ENCODE measurements around the gene MAN1A1. TPM values are rescaled to one million over a fixed set of nuclear protein-coding genes. Genes with fewer than 3 reads are reported as not detected.

Gene MAN1A1
- total and polyA plus RNA-seq, 2 of the 8 experiments (the other 6 are each of a cell fraction or from before 2014, with no cell fraction given), result 1.8 to 5.4 TPM

- Histone ChIP-seq H3K4me3 (ENCODE audit: extremely low read depth in 1 of 4, insufficient read depth in 2 of 4, low read depth in 3 of 4, low read length in 4 of 4) (no peak overlapping the region), H3K79me1 (ENCODE audit: low read depth, low read length) (no peaks in the 10 kb centered on the region), H2BK15ac (ENCODE audit: low read length) (no peak overlapping the region), H4K8ac (ENCODE audit: extremely low read depth, insufficient read depth, low read length) (no peak overlapping the region), H3K23me2 (ENCODE audit: low read depth, low read length) (no peaks in the 10 kb centered on the region; the same call in 1 of the 2 replicates), H3K9ac (replicated peaks in 1 of 4; ENCODE audit: extremely low read depth in 1 of 4, low read depth in 3 of 4, low read length in 3 of 4) (no peak overlapping the region), H3K23ac (ENCODE audit: insufficient read length) (no peak overlapping the region), H2AFZ (ENCODE audit: low read length) (no peak overlapping the region), H3K9me3 (ENCODE audit: insufficient read depth in 2 of 2, low read depth in 1 of 2, low read length in 1 of 2) (no peaks in the 10 kb centered on the region), H4K91ac (replicated peaks; ENCODE audit: insufficient read length, low read length) (no peak overlapping the region), H3K4me2 (ENCODE audit: insufficient read depth in 1 of 2, low read depth in 2 of 2, low read length in 2 of 2) (no peak overlapping the region), H3K36me3 (ENCODE audit: control insufficient read depth in 2 of 4, insufficient read depth in 4 of 4, low read length in 3 of 4) (no peaks in the 10 kb centered on the region), H2AK5ac (ENCODE audit: low read depth, low read length) (no peak overlapping the region), H2BK120ac (replicated peaks; ENCODE audit: low read depth, low read length) (no peak overlapping the region), H3K27me3 (replicated peaks in 1 of 4; ENCODE audit: control insufficient read depth in 3 of 4, extremely low read depth in 1 of 4, insufficient read depth in 3 of 4, low read length in 3 of 4) (no peaks in the 10 kb centered on the region), H3K4me1 (replicated peaks in 1 of 4; ENCODE audit: control insufficient read depth in 3 of 4, insufficient read depth in 4 of 4, low read length in 3 of 4) (no peaks in the 10 kb centered on the region), H3K56ac (replicated peaks; ENCODE audit: insufficient read length, low read depth, low read length) (no peak overlapping the region), H2BK5ac (ENCODE audit: low read depth, low read length) (no peak overlapping the region), H3K27ac (ENCODE audit: low read depth, low read length) (no peak overlapping the region), H3K18ac (ENCODE audit: extremely low read depth, low read length) (no peak overlapping the region), H4K5ac (ENCODE audit: insufficient read length, low read depth, low read length) (no peak overlapping the region), H3K4ac (replicated peaks; ENCODE audit: insufficient read length, low read depth, low read length) (no peak overlapping the region), H4K20me1 (replicated peaks in 1 of 2; ENCODE audit: control insufficient read depth in 1 of 2, insufficient read depth in 2 of 2, low read length in 2 of 2) (no peaks in the 10 kb centered on the region), H3K79me2 (ENCODE audit: control insufficient read depth in 1 of 2, insufficient read depth in 2 of 2, low read length in 2 of 2) (no peaks in the 10 kb centered on the region), H2BK20ac (ENCODE audit: low read length) (no peak overlapping the region), H2BK12ac (ENCODE audit: low read depth, low read length) (no peak overlapping the region), H3K14ac (ENCODE audit: insufficient read length) (no peak overlapping the region)
- FAIRE-seq, result no peak
- 79% methylated on average over 3 of the region's 3 CpGs; no CpG with 5 or more reads in 1 of the 2 experiments for WGBS, 2 experiments (ENCODE audit: extremely low coverage in 1 of 2, insufficient coverage in 1 of 2, insufficient read length in 1 of 2, insufficient replicate concordance in 2 of 2, low coverage in 1 of 2, low lambda C conversion rate in 2 of 2, missing lambda C conversion rate in 1 of 2)
- no peak for DNase-seq (ENCODE audit: low read depth in 1 of 2, low spot score in 2 of 2)
- ChIA-PET CTCF (ENCODE audit: partially characterized antibody) (no interaction called here), POLR2A (ENCODE audit: partially characterized antibody) (no interaction called here)
- TF ChIP-seq SUZ12 (IDR thresholded peaks at IDR 0.05; ENCODE audit: low read length) (no peak), NRF1 (IDR thresholded peaks at IDR 0.05; ENCODE audit: low read depth, low read length) (no peak), CTCF (IDR thresholded peaks at IDR 0.05; ENCODE audit: control extremely low read depth in 1 of 3, insufficient read depth in 1 of 3, low read depth in 1 of 3, low read length in 3 of 3) (no peak)
Measured at GRCh38 chr6:119370080-119370479, 20.5 kb upstream of the MAN1A1 start.
